ENCODE measurements around the gene DIS3L2. TPM values are rescaled to one million over a fixed set of nuclear protein-coding genes. Genes with fewer than 3 reads are reported as not detected.
"Not testable (repeated sequence)": the region's sequence is repeated elsewhere in the genome, so short reads cannot be mapped to it uniquely, and the experiment has no call there.

DIS3L2 gene
- total RNA-seq, 3 donors from 2014 or later (not counting 1 experiment from before 2014, with no cell fraction given): 56.4 to 63.6 (median 59.4) TPM

- peaks cover 7 to 14% of the 10 kb centered on the region in 2 donors for H3K4me1 Mint-ChIP-seq
- H3K36me3 Mint-ChIP-seq: no peaks in the 10 kb centered on the region
- no peaks in the 10 kb centered on the region for H3K27me3 ChIP-seq (ENCODE audit: control insufficient read depth, insufficient read depth, low read length)
- no peak overlapping the region for H3K4me3 ChIP-seq (ENCODE audit: low read length)
- no peak overlapping the region for H3K4me3 Mint-ChIP-seq
- H3K9me3 ChIP-seq (ENCODE audit: control insufficient read depth, insufficient read depth, low read length): no peaks in the 10 kb centered on the region
- H3K27me3 Mint-ChIP-seq (ENCODE audit: low read depth in 2 of 2): no peaks in the 10 kb centered on the region
- ATAC-seq (no peak), DNase-seq (no peak)
- TF ChIP-seq CTCF (IDR thresholded peaks at IDR 0.05): no peak
- H3K27ac ChIP-seq (ENCODE audit: low read length): no peak overlapping the region
- H3K27ac Mint-ChIP-seq: no peak overlapping the region
- H3K4me1 ChIP-seq (ENCODE audit: control insufficient read depth, insufficient read depth, low read length): no peaks in the 10 kb centered on the region
- H3K36me3 ChIP-seq (ENCODE audit: control insufficient read depth, insufficient read depth, low read length): no peaks in the 10 kb centered on the region
- intact Hi-C loops (cut with micrococcal nuclease): no loop called here
- no peaks in the 10 kb centered on the region for H3K9me3 Mint-ChIP-seq
- no CpG with 5 or more reads among the region's 1 CpG for WGBS (ENCODE audit: insufficient coverage)
These were observed 152.3 kb downstream of the DIS3L2 start for GRCh38 chr2:232113821-232114220.

GRCh38 chr2:232115728-232116361 lies 154.3 kb downstream of the DIS3L2 start:
- intact Hi-C loops (cut with micrococcal nuclease); H3K9me3 ChIP-seq (ENCODE audit: control insufficient read depth, insufficient read depth, low read length): not testable (repeated sequence)

GRCh38 chr2:232116852-232117251 lies 155.3 kb downstream of the DIS3L2 start:
- H3K4me3 Mint-ChIP-seq: no peak overlapping the region
- peaks cover 7 to 14% of the 10 kb centered on the region in 2 donors for H3K4me1 Mint-ChIP-seq
- no peaks in the 10 kb centered on the region for H3K36me3 Mint-ChIP-seq
- Histone ChIP-seq H3K27me3 (ENCODE audit: control insufficient read depth, insufficient read depth, low read length) (no peaks in the 10 kb centered on the region), H3K4me3 (ENCODE audit: low read length) (no peak overlapping the region), H3K4me1 (ENCODE audit: control insufficient read depth, insufficient read depth, low read length) (no peaks in the 10 kb centered on the region), H3K27ac (ENCODE audit: low read length) (no peak overlapping the region), H3K9me3 (ENCODE audit: control insufficient read depth, insufficient read depth, low read length) (no peaks in the 10 kb centered on the region), H3K36me3 (ENCODE audit: control insufficient read depth, insufficient read depth, low read length) (no peaks in the 10 kb centered on the region)
- DNase-seq (no peak), ATAC-seq (no peak)
- no peak for TF ChIP-seq CTCF (IDR thresholded peaks at IDR 0.05)
- intact Hi-C loops (cut with micrococcal nuclease): no loop called here
- WGBS (ENCODE audit: insufficient coverage): 61% methylated on average over 3 of the region's 3 CpGs
- H3K9me3 Mint-ChIP-seq: no peaks in the 10 kb centered on the region
- H3K27ac Mint-ChIP-seq: no peak overlapping the region
- no peaks in the 10 kb centered on the region for H3K27me3 Mint-ChIP-seq (ENCODE audit: low read depth in 2 of 2)

More at GRCh38 chr2:232115728-232116361, 154.3 kb downstream of the DIS3L2 start:
- not testable (repeated sequence) for H3K36me3 Mint-ChIP-seq; H3K9me3 Mint-ChIP-seq; H3K27ac Mint-ChIP-seq; H3K4me1 ChIP-seq (ENCODE audit: control insufficient read depth, insufficient read depth, low read length); H3K4me3 ChIP-seq (ENCODE audit: low read length); H3K27me3 ChIP-seq (ENCODE audit: control insufficient read depth, insufficient read depth, low read length); DNase-seq; H3K27me3 Mint-ChIP-seq (ENCODE audit: low read depth in 2 of 2); H3K36me3 ChIP-seq (ENCODE audit: control insufficient read depth, insufficient read depth, low read length); ATAC-seq; H3K4me3 Mint-ChIP-seq; H3K27ac ChIP-seq (ENCODE audit: low read length)
- 97% methylated on average over 5 of the region's 6 CpGs for WGBS (ENCODE audit: insufficient coverage)
- peaks cover 7 to 14% of the 10 kb centered on the region in 2 donors for H3K4me1 Mint-ChIP-seq

GRCh38 chr2:232117413-232117812 lies 155.9 kb downstream of the DIS3L2 start:
- Mint-ChIP-seq H3K9me3 (no peaks in the 10 kb centered on the region), H3K27me3 (ENCODE audit: low read depth in 2 of 2) (no peaks in the 10 kb centered on the region), H3K36me3 (no peaks in the 10 kb centered on the region), H3K4me1 (peaks cover 6 to 14% of the 10 kb centered on the region in 2 donors), H3K27ac (no peak overlapping the region), H3K4me3 (no peak overlapping the region)
- WGBS (ENCODE audit: insufficient coverage): 98% methylated on average over 3 of the region's 3 CpGs
- Histone ChIP-seq H3K4me1 (ENCODE audit: control insufficient read depth, insufficient read depth, low read length) (no peaks in the 10 kb centered on the region), H3K27ac (ENCODE audit: low read length) (no peak overlapping the region), H3K4me3 (ENCODE audit: low read length) (no peak overlapping the region), H3K9me3 (ENCODE audit: control insufficient read depth, insufficient read depth, low read length) (no peaks in the 10 kb centered on the region), H3K36me3 (ENCODE audit: control insufficient read depth, insufficient read depth, low read length) (no peaks in the 10 kb centered on the region), H3K27me3 (ENCODE audit: control insufficient read depth, insufficient read depth, low read length) (no peaks in the 10 kb centered on the region)
- TF ChIP-seq CTCF (IDR thresholded peaks at IDR 0.05): no peak
- DNase-seq: peak in 1 of 2 donors; percentile 11
- intact Hi-C loops (cut with micrococcal nuclease): no loop called here
- ATAC-seq: no peak
